HCT116 (cell line): Measurements from ENCODE around the gene RPL14. TPM values are rescaled to one million over a fixed set of nuclear protein-coding genes. Genes with fewer than 3 reads are reported as not detected.

Experiments
- ATAC-seq: fragments of 200-7000 bp; cut with Tn5 transposase; 2 replicates; pipeline ENCODE4 v1.9.1; 2020; ENCODE audit warnings: mild to moderate bottlenecking, moderate library complexity
- BruUV-seq: library from RNA; stranded (reverse); fragments of 400-500 nt; replicated peaks from 2 replicates; lab custom pipeline; 2021; lab: Mats Ljungman, UMichigan
- CTCF ChIA-PET: fragments of 300-600 bp; sonication (Branson Sonifier 250); formaldehyde crosslinking; loops from one replicate; lab custom pipeline; 2021; ENCODE audit warnings: antibody characterized with exemption; lab: Charles Lee
- POLR2A ChIA-PET: fragments of 300-600, 350-600 bp; sonication (Branson Sonifier 250); formaldehyde crosslinking; loops from one replicate; lab custom pipeline; 2021; ENCODE audit warnings: antibody characterized with exemption; lab: Charles Lee
- RAD21 ChIA-PET, 2 experiments: fragments of 300-600 bp; sonication (Branson Sonifier 250); formaldehyde crosslinking; loops; one replicate each; lab custom pipeline; 2023; ENCODE audit warnings: low total read pairs in 2 of 2; ENCODE audit not compliant: uncharacterized antibody in 2 of 2, unreplicated experiment in 2 of 2, low non-redundant PET in 1 of 2; lab: Charles Lee
- DNase-seq: peaks from one replicate; pipeline ENCODE4 v3.0.0-alpha.2; 2010; ENCODE audit warnings: low read depth, low spot score
- H2AFZ ChIP-seq: fragments of 200-600 bp; shearing (Covaris generic), sonication (generic); 2 replicates; pipeline ENCODE4 v1.6.1; 2017; ENCODE audit warnings: low read depth, mixed run types, mixed read lengths, antibody characterized with exemption, low read length; ENCODE audit not compliant: poor library complexity, severe bottlenecking
- H3K27ac ChIP-seq: 2 replicates; pipeline ENCODE4 v1.5.1; 2012; ENCODE audit warnings: low read depth, low read length
- H3K27me3 ChIP-seq: fragments of 200-600 bp; sonication (generic); 2 replicates; pipeline ENCODE4 v1.6.1; 2016; ENCODE audit warnings: mixed run types, low read length, mixed read lengths; ENCODE audit not compliant: insufficient read depth
- H3K36me3 ChIP-seq, 2 experiments: fragments of 200-500 bp in 1 of 2; fragments of 200-600 bp in 1 of 2; sonication (Bioruptor generic) in 1 of 2; sonication (generic) in 1 of 2; 2 replicates each; pipeline versions ENCODE4 v1.5.1 to v1.6.1; 2014 to 2016; ENCODE audit warnings: low read length in 2 of 2, inconsistent platforms in 1 of 2, mixed read lengths in 1 of 2, mixed run types in 1 of 2; ENCODE audit not compliant: insufficient read depth in 2 of 2, control insufficient read depth in 1 of 2
- H3K4me1 ChIP-seq, 2 experiments: fragments of 200-600 bp in 1 of 2; sonication (generic) in 1 of 2; 2 replicates each; pipeline versions ENCODE4 v1.5.1 to v1.6.1; 2012 to 2017; ENCODE audit warnings: low read length in 2 of 2, inconsistent platforms in 1 of 2, mild to moderate bottlenecking in 1 of 2, mixed read lengths in 1 of 2, mixed run types in 1 of 2, moderate library complexity in 1 of 2; ENCODE audit not compliant: insufficient read depth in 2 of 2, control insufficient read depth in 1 of 2
- H3K4me2 ChIP-seq: fragments of 200-600 bp; sonication (generic); 2 replicates; pipeline ENCODE4 v1.6.1; 2017; ENCODE audit warnings: mixed run types, low read length, mixed read lengths
- H3K4me3 ChIP-seq, 2 experiments: fragments of 200-600 bp in 1 of 2; sonication (generic) in 1 of 2; replicated peaks in 1 of 2; 2 replicates each; pipeline ENCODE4 v1.5.1; 2011 to 2016; ENCODE audit warnings: low read length in 2 of 2, control low read depth in 1 of 2, low read depth in 1 of 2, mild to moderate bottlenecking in 1 of 2, mixed read lengths in 1 of 2, mixed run types in 1 of 2
- H3K79me2 ChIP-seq: fragments of 200-600 bp; sonication (generic); 2 replicates; pipeline ENCODE4 v1.6.1; 2017; ENCODE audit warnings: mild to moderate bottlenecking, mixed run types, low read length, moderate library complexity, mixed read lengths; ENCODE audit not compliant: insufficient read depth
- H3K9ac ChIP-seq: fragments of 200-600 bp; sonication (generic); 2 replicates; pipeline ENCODE4 v1.6.1; 2016; ENCODE audit warnings: low read length, mixed read lengths
- H3K9me2 ChIP-seq: fragments of 200-600 bp; sonication (generic), shearing (Covaris generic); 2 replicates; pipeline ENCODE4 v1.6.1; 2017; ENCODE audit warnings: mixed run types, mild to moderate bottlenecking, moderate library complexity; ENCODE audit not compliant: insufficient read depth
- H3K9me3 ChIP-seq, 2 experiments: fragments of 200-500 bp in 1 of 2; fragments of 200-600 bp in 1 of 2; sonication (Bioruptor generic) in 1 of 2; sonication (generic) in 1 of 2; 2 replicates each; pipeline ENCODE4 v1.6.1; 2014 to 2017; ENCODE audit warnings: low read length in 2 of 2, mixed read lengths in 2 of 2, inconsistent platforms in 1 of 2, low read depth in 1 of 2, mild to moderate bottlenecking in 1 of 2, mixed run types in 1 of 2, moderate library complexity in 1 of 2; ENCODE audit not compliant: control insufficient read depth in 1 of 2, insufficient read depth in 1 of 2
- H4K20me1 ChIP-seq: fragments of 200-600 bp; sonication (generic), shearing (Covaris generic); 2 replicates; pipeline ENCODE4 v1.6.1; 2017; ENCODE audit warnings: mixed run types, mild to moderate bottlenecking, moderate library complexity; ENCODE audit not compliant: insufficient read depth
- CBX3 ChIP-seq: IDR thresholded peaks from 2 replicates; pipeline ENCODE4 v1.6.1; 2012; ENCODE audit warnings: low read depth
- CEBPB ChIP-seq: IDR thresholded peaks from 2 replicates; pipeline ENCODE4 v1.6.1; 2012; ENCODE audit warnings: low read depth
- ELF1 ChIP-seq: IDR thresholded peaks from 2 replicates; pipeline ENCODE4 v1.6.1; 2012; ENCODE audit warnings: low read depth, borderline replicate concordance
- EZH2phosphoT487 ChIP-seq: fragments of 200-600 bp; IDR thresholded peaks from 2 replicates; pipeline ENCODE4 v1.6.1; 2018; ENCODE audit warnings: antibody characterized with exemption, borderline replicate concordance
- JUND ChIP-seq: IDR thresholded peaks from 2 replicates; pipeline ENCODE4 v1.6.1; 2012
- POLR2AphosphoS5 ChIP-seq: IDR thresholded peaks from 2 replicates; pipeline ENCODE4 v1.6.1; 2011; ENCODE audit warnings: mild to moderate bottlenecking, low read depth, low read length, moderate library complexity
- RAD21 ChIP-seq: IDR thresholded peaks from 2 replicates; pipeline ENCODE4 v1.6.1; 2012; ENCODE audit warnings: low read depth, mild to moderate bottlenecking
- SIN3A ChIP-seq: IDR thresholded peaks from 2 replicates; pipeline ENCODE4 v1.6.1; 2012; ENCODE audit warnings: low read depth
- SP1 ChIP-seq: IDR thresholded peaks from 2 replicates; pipeline ENCODE4 v1.6.1; 2012; ENCODE audit warnings: low read depth
- TCF7L2 ChIP-seq: IDR thresholded peaks from 2 replicates; pipeline ENCODE4 v1.7.0; 2011; ENCODE audit warnings: borderline replicate concordance, inconsistent platforms; ENCODE audit not compliant: insufficient read depth, insufficient read length; ENCODE audit errors: extremely low read depth
- ZNF274 ChIP-seq: fragments of 200-500 bp; sonication (Bioruptor generic); IDR thresholded peaks from 2 replicates; pipeline ENCODE4 v1.6.1; 2014; ENCODE audit warnings: mild to moderate bottlenecking, low read depth, low read length, inconsistent platforms
- intact Hi-C: fragments of 100-400 bp; cut with micrococcal nuclease; formaldehyde crosslinking; loops from 2 replicates; pipeline ENCODE4 v1.10.0; 2022
- total RNA-seq: library from RNA; stranded (reverse); gene quantifications from one replicate; pipeline ENCODE4 v1.2.1, GENCODE V29; 2021; ENCODE audit not compliant: unreplicated experiment
- TF ChIP-seq, protein P1 (sequence below): IDR thresholded peaks from 2 replicates; pipeline ENCODE4 v1.6.1; 2012; ENCODE audit warnings: low read depth
- TF ChIP-seq, protein P2 (sequence below), 3 experiments: fragments of 200-600 bp in 1 of 3; sonication (generic) in 1 of 3; IDR thresholded peaks in 2 of 3; conservative IDR thresholded peaks in 1 of 3; 2 replicates each; pipeline ENCODE4 v1.5.1; 2012 to 2017; ENCODE audit warnings: low read depth in 2 of 3, low read length in 2 of 3, antibody characterized with exemption in 1 of 3, borderline replicate concordance in 1 of 3, control low read depth in 1 of 3, mild to moderate bottlenecking in 1 of 3, mixed read lengths in 1 of 3, mixed run types in 1 of 3, moderate library complexity in 1 of 3; ENCODE audit not compliant: insufficient read depth in 1 of 3
- TF ChIP-seq, protein P3 (sequence below): IDR thresholded peaks from 2 replicates; pipeline ENCODE4 v1.6.1; 2012

Gene RPL14
- total RNA-seq, 1 experiment from 2014 or later = 2,938 TPM

DNA sequence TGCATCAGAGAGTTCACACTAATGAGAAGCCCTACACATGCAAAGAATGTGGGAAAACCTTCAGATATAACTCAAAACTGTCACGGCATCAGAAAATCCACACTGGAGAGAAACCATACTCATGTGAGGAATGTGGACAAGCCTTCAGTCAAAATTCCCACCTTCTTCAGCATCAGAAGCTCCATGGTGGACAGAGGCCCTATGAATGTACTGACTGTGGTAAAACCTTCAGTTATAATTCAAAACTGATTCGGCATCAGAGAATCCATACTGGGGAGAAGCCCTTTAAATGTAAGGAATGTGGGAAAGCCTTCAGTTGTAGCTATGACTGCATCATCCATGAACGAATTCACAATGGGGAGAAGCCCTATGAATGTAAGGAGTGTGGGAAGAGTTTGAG lies 30.0 kb downstream of the RPL14 start:
- intact Hi-C loops = no loop called here
- Histone ChIP-seq H3K4me1 (no peaks in the 10 kb centered on the region), H2AFZ (no peak overlapping the region), H3K4me2 (no peak overlapping the region), H3K4me3 (no peak overlapping the region), H3K9me2 (no peaks in the 10 kb centered on the region), H3K79me2 (no peaks in the 10 kb centered on the region), H3K27ac (no peak overlapping the region), H4K20me1 (no peaks in the 10 kb centered on the region), H3K9ac (no peak overlapping the region), H3K9me3 (peaks cover 0 to 4% of the 10 kb centered on the region in 2 experiments; a peak in 1 of 4 replicates), H3K27me3 (no peaks in the 10 kb centered on the region), H3K36me3 (peaks cover 0 to 18% of the 10 kb centered on the region in 2 experiments; a peak in 2 of 4 replicates)
- CTCF ChIA-PET = no interaction called here
- no peak for ATAC-seq
- RAD21 ChIA-PET = no interaction called here
- TF ChIP-seq JUND = no peak
- TF ChIP-seq EZH2phosphoT487 = no peak
- TF ChIP-seq ELF1 = no peak
- no peak for TF ChIP-seq SIN3A
- no peak for TF ChIP-seq RAD21
- TF ChIP-seq CEBPB = no peak
- TF ChIP-seq, protein P1, sequence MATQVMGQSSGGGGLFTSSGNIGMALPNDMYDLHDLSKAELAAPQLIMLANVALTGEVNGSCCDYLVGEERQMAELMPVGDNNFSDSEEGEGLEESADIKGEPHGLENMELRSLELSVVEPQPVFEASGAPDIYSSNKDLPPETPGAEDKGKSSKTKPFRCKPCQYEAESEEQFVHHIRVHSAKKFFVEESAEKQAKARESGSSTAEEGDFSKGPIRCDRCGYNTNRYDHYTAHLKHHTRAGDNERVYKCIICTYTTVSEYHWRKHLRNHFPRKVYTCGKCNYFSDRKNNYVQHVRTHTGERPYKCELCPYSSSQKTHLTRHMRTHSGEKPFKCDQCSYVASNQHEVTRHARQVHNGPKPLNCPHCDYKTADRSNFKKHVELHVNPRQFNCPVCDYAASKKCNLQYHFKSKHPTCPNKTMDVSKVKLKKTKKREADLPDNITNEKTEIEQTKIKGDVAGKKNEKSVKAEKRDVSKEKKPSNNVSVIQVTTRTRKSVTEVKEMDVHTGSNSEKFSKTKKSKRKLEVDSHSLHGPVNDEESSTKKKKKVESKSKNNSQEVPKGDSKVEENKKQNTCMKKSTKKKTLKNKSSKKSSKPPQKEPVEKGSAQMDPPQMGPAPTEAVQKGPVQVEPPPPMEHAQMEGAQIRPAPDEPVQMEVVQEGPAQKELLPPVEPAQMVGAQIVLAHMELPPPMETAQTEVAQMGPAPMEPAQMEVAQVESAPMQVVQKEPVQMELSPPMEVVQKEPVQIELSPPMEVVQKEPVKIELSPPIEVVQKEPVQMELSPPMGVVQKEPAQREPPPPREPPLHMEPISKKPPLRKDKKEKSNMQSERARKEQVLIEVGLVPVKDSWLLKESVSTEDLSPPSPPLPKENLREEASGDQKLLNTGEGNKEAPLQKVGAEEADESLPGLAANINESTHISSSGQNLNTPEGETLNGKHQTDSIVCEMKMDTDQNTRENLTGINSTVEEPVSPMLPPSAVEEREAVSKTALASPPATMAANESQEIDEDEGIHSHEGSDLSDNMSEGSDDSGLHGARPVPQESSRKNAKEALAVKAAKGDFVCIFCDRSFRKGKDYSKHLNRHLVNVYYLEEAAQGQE = no peak
- no peak for TF ChIP-seq ZNF274
- TF ChIP-seq CBX3 = no peak
- no peak for TF ChIP-seq TCF7L2
- TF ChIP-seq, protein P2, sequence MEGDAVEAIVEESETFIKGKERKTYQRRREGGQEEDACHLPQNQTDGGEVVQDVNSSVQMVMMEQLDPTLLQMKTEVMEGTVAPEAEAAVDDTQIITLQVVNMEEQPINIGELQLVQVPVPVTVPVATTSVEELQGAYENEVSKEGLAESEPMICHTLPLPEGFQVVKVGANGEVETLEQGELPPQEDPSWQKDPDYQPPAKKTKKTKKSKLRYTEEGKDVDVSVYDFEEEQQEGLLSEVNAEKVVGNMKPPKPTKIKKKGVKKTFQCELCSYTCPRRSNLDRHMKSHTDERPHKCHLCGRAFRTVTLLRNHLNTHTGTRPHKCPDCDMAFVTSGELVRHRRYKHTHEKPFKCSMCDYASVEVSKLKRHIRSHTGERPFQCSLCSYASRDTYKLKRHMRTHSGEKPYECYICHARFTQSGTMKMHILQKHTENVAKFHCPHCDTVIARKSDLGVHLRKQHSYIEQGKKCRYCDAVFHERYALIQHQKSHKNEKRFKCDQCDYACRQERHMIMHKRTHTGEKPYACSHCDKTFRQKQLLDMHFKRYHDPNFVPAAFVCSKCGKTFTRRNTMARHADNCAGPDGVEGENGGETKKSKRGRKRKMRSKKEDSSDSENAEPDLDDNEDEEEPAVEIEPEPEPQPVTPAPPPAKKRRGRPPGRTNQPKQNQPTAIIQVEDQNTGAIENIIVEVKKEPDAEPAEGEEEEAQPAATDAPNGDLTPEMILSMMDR (IDR thresholded peaks at IDR 0.05 in 2 of 3, conservative IDR thresholded peaks at IDR 0.05 in 1 of 3; ENCODE audit: borderline replicate concordance in 1 of 3, insufficient read depth in 1 of 3, low read depth in 2 of 3, low read length in 2 of 3) = no peak
- TF ChIP-seq, protein P3, sequence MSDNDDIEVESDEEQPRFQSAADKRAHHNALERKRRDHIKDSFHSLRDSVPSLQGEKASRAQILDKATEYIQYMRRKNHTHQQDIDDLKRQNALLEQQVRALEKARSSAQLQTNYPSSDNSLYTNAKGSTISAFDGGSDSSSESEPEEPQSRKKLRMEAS = no peak
- TF ChIP-seq POLR2AphosphoS5 = no peak
- no peak for TF ChIP-seq SP1
- BruUV-seq = no TSS peak
- DNase-seq = no peak
- POLR2A ChIA-PET = no interaction called here
